ENCODE measurements around the gene EXOC4. TPM values are rescaled to one million over a fixed set of nuclear protein-coding genes. Genes with fewer than 3 reads are reported as not detected.
A peak's percentile ranks its signal among the peaks of the same experiment; 100 is the strongest.

The EXOC4 gene
- total RNA-seq, 3 donors from 2014 or later: 88.3 to 136 (median 99.6) TPM

DNA sequence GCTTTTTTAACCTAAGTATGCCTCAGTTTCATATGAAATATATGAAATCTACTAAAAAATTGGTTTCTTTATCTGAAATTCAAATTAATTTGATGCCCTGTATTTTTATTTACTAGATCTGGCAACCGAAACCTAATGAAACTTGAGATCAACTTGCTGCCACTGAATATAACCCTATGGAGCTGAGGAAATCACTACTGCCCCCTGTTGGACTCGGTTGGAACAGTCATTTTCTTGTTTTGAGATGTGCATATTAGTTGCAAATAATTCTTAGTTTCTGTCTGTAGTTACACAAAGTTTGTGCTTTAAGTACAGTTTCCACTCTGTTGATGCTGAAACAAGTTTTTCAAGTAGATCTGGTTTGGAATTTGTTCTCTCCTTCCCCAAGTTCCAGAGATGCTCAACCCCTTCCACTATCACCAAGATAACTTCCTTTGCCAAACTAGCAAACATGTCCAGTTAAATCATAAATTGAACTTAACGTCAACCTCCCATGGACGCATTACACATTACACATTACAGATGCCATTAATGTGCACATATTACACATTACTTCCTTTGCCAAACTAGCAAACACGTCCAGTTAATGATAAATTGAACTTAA lies 22.2 kb upstream of the EXOC4 start:
- no peaks in the 10 kb centered on the region for H3K4me1 ChIP-seq
- no peak overlapping the region for H3K27ac ChIP-seq
- intact Hi-C loops (cut with DNase I; ENCODE audit: low total_unique reads): no loop called here
- DNase-seq (ENCODE audit: low spot score in 2 of 2): no peak
- no peaks in the 10 kb centered on the region for H3K9me3 ChIP-seq
- no peaks in the 10 kb centered on the region for H3K36me3 ChIP-seq
- no peaks in the 10 kb centered on the region for H3K27me3 ChIP-seq
- H3K4me3 ChIP-seq: no peak overlapping the region
- TF ChIP-seq POLR2AphosphoS5 (IDR thresholded peaks at IDR 0.05): no peak
- TF ChIP-seq, protein P1, sequence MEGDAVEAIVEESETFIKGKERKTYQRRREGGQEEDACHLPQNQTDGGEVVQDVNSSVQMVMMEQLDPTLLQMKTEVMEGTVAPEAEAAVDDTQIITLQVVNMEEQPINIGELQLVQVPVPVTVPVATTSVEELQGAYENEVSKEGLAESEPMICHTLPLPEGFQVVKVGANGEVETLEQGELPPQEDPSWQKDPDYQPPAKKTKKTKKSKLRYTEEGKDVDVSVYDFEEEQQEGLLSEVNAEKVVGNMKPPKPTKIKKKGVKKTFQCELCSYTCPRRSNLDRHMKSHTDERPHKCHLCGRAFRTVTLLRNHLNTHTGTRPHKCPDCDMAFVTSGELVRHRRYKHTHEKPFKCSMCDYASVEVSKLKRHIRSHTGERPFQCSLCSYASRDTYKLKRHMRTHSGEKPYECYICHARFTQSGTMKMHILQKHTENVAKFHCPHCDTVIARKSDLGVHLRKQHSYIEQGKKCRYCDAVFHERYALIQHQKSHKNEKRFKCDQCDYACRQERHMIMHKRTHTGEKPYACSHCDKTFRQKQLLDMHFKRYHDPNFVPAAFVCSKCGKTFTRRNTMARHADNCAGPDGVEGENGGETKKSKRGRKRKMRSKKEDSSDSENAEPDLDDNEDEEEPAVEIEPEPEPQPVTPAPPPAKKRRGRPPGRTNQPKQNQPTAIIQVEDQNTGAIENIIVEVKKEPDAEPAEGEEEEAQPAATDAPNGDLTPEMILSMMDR (IDR thresholded peaks at IDR 0.05): peak in 2 of 3 donors; percentile 40 to 51

DNA sequence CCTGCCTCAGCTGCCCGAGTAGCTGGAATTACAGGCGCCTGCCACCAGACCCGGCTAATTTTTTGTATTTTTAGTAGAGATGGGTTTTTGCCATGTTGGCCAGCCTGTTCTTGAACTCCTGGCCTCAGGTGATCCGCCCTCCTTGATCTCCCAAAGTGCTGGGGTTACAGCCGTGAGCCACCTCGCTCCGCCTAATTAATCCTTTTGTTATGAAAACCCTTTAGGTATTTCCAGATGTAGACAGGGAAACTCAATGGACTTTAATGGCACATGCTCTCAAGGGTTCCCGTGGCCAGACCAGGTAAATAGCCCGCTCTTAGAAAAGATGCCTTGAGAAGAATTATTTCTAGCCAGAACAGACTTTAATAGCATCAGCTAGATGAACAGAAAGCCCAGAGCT lies 19.7 kb upstream of the EXOC4 start:
- no peaks in the 10 kb centered on the region for H3K27me3 ChIP-seq
- no peak overlapping the region for H3K27ac ChIP-seq
- no peaks in the 10 kb centered on the region for H3K36me3 ChIP-seq
- TF ChIP-seq POLR2A (IDR thresholded peaks at IDR 0.05) (no peak), POLR2AphosphoS5 (IDR thresholded peaks at IDR 0.05) (no peak)
- TF ChIP-seq, protein P1 (IDR thresholded peaks at IDR 0.05): no peak
- no peaks in the 10 kb centered on the region for H3K9me3 ChIP-seq
- H3K4me3 ChIP-seq: no peak overlapping the region
- H3K4me1 ChIP-seq: no peaks in the 10 kb centered on the region
- DNase-seq (ENCODE audit: low spot score in 2 of 2): no peak
- intact Hi-C loops (cut with DNase I; ENCODE audit: low total_unique reads): no loop called here

DNA sequence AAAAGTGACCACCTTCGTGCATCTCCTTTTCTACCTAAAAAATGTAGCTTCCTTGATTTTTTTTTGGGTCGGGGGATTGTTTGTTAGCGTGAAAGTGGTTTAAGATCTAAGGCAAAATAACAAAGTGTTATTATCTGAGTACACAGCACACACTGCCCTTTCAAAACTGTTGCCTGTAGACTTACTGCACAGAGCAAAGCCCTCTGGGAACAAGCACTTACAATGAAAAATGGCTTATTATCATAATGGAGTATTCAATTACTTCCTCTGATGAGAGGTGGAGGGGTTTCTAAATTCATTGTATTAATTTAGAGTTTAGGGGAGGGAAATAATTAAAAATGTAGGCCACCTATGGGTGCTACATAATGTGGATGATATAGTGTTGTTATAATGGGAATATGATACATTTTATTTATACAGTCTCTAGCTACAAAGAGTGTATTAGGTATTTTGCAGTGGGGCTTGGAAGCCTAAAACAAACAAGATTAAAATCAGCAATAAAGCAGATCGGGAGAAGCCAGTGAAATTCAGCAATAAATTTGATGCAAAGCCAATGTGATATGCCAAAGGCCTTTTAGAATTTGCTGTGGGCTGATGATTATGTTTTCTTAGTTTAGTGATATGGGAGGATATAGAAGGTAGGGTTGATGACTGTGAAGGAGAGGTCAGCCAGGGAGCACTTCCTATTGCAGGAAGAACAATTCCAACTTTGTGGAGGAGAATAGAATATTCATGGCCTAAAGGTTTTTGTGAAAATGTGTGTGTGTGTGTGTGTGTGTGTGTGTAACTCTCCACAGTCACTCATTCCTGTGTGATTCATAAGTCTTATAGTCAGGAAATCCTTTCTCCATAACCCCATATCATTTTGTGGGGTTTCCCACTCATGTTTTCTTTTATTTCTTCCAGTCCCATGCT lies 17.7 kb upstream of the EXOC4 start:
- TF ChIP-seq POLR2A (IDR thresholded peaks at IDR 0.05) (no peak), POLR2AphosphoS5 (IDR thresholded peaks at IDR 0.05) (no peak)
- TF ChIP-seq, protein P1 (IDR thresholded peaks at IDR 0.05): no peak
- DNase-seq (ENCODE audit: low spot score in 2 of 2): no peak
- no peaks in the 10 kb centered on the region for H3K4me1 ChIP-seq
- intact Hi-C loops (cut with DNase I; ENCODE audit: low total_unique reads): no loop called here
- H3K4me3 ChIP-seq: no peak overlapping the region
- H3K27ac ChIP-seq: no peak overlapping the region
- H3K36me3 ChIP-seq: no peaks in the 10 kb centered on the region
- no peaks in the 10 kb centered on the region for H3K9me3 ChIP-seq
- no peaks in the 10 kb centered on the region for H3K27me3 ChIP-seq

DNA sequence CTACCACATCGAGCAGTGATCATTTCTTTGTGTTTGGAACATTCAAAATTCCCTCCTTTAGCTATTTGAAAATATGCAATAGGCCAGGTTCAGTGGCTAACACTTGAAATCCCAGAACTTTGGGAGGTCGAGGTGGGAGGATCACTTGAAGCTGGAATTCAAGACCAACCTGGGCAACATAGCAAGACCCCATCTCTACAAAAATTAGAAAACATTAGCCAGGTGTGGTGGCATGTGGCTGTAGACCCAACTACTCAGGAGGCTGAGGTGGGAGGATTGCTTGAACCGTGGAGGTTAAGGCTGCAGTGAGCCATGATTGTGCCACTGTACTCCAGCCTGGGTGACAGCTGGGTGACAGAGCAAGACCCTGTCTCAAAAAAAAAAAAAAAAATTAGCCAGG lies 15.3 kb upstream of the EXOC4 start:
- Histone ChIP-seq H3K4me1 (no peaks in the 10 kb centered on the region), H3K27ac (no peak overlapping the region), H3K4me3 (no peak overlapping the region), H3K36me3 (no peaks in the 10 kb centered on the region), H3K27me3 (no peaks in the 10 kb centered on the region), H3K9me3 (no peaks in the 10 kb centered on the region)
- intact Hi-C loops (cut with DNase I; ENCODE audit: low total_unique reads): no loop called here
- no peak for DNase-seq (ENCODE audit: low spot score in 2 of 2)
- TF ChIP-seq POLR2A (IDR thresholded peaks at IDR 0.05): no peak
- TF ChIP-seq POLR2AphosphoS5 (IDR thresholded peaks at IDR 0.05): no peak
- TF ChIP-seq, protein P1 (IDR thresholded peaks at IDR 0.05): no peak

DNA sequence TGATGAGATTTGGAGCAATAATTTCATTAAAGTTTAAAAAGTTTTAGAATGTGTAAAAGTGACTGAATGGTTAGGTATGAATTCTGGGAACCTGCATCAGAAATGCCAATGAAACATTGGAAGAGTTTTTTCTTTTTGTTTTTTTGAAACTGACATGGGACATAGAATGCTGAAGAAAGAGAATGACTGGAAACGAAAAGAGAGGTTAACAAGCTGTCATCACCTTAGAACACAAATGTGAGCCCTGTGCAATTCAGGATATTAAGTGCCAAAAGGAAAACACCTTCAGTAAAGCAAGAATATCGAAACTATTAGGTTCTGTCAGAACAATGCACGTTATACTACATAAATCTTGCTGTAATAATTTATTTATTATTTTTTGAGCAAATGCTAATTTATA lies 12.6 kb upstream of the EXOC4 start:
- H3K9me3 ChIP-seq: no peaks in the 10 kb centered on the region
- no peaks in the 10 kb centered on the region for H3K36me3 ChIP-seq
- TF ChIP-seq POLR2A (IDR thresholded peaks at IDR 0.05) (no peak), POLR2AphosphoS5 (IDR thresholded peaks at IDR 0.05) (no peak)
- TF ChIP-seq, protein P1 (IDR thresholded peaks at IDR 0.05): no peak
- intact Hi-C loops (cut with DNase I; ENCODE audit: low total_unique reads): no loop called here
- no peak overlapping the region for H3K27ac ChIP-seq
- H3K4me1 ChIP-seq: no peaks in the 10 kb centered on the region
- H3K4me3 ChIP-seq: no peak overlapping the region
- no peak for DNase-seq (ENCODE audit: low spot score in 2 of 2)
- H3K27me3 ChIP-seq: no peaks in the 10 kb centered on the region
